Brain microvascular endothelial cell (primary cell): ENCODE data around the gene VPS13C.

Source experiments
- DNase-seq: peaks from one replicate; pipeline ENCODE4 v3.0.0-alpha.2; 2020
- H3K27ac ChIP-seq: fragments of 250-450 bp; sonication (Bioruptor Pico); 2 replicates; pipeline ENCODE4 v1.5.1; 2020; ENCODE audit warnings: mild to moderate bottlenecking, moderate library complexity
- H3K27me3 ChIP-seq: fragments of 250-450 bp; sonication (Bioruptor Pico); replicated peaks from 2 replicates; pipeline ENCODE4 v1.5.1; 2020; ENCODE audit warnings: mild to moderate bottlenecking
- H3K36me3 ChIP-seq: fragments of 250-450 bp; sonication (Bioruptor Pico); replicated peaks from 2 replicates; pipeline ENCODE4 v1.5.1; 2020; ENCODE audit warnings: mild to moderate bottlenecking
- H3K4me3 ChIP-seq: 2 replicates; pipeline ENCODE4 v1.5.1; 2011; ENCODE audit warnings: low read depth, mild to moderate bottlenecking, control low read depth, low read length, moderate library complexity
- CTCF ChIP-seq: IDR thresholded peaks from 2 replicates; pipeline ENCODE4 v1.5.1; 2011; ENCODE audit warnings: low read depth, mild to moderate bottlenecking, moderate library complexity, low read length, control low read depth, inconsistent platforms; ENCODE audit errors: missing control alignments
- in situ Hi-C: cut with HindIII; loops from 2 replicates; pipeline ENCODE4 v1.10.0; 2017; ENCODE audit warnings: low sequenced_read_pairs, low pct_ligation_motif_present

Gene VPS13C

GRCh38 chr15:62060113-62060895 is at the start of gene VPS13C:
Gene VPS13C, minus strand, starts transcription at chr15:62060447. Its CDS starts 73 bp downstream, at chr15:62060374.
- no peaks in the 10 kb centered on the region for H3K36me3 ChIP-seq
- H3K27ac ChIP-seq: peak within 1 kb of the TSS; percentile 68
- in situ Hi-C loops: no loop called here
- H3K27me3 ChIP-seq: no peaks in the 10 kb centered on the region
- peak within 1 kb of the TSS; percentile 90 for H3K4me3 ChIP-seq
- peak; percentile 91 for DNase-seq
- TF ChIP-seq CTCF: peak; percentile 85

GRCh38 chr15:62109437-62109836 is 49.2 kb upstream of the VPS13C start:
- in situ Hi-C loops: no loop called here
- no peak for TF ChIP-seq CTCF
- DNase-seq: no peak

GRCh38 chr15:62108411-62108810 is 48.2 kb upstream of the VPS13C start:
- DNase-seq: no peak
- H3K36me3 ChIP-seq: no peaks in the 10 kb centered on the region
- in situ Hi-C loops: no loop called here
- no peak overlapping the region for H3K27ac ChIP-seq
- H3K4me3 ChIP-seq: no peak overlapping the region
- no peak for TF ChIP-seq CTCF
- no peaks in the 10 kb centered on the region for H3K27me3 ChIP-seq

More at GRCh38 chr15:62109437-62109836, 49.2 kb upstream of the VPS13C start:
- H3K27me3 ChIP-seq: no peaks in the 10 kb centered on the region
- no peaks in the 10 kb centered on the region for H3K36me3 ChIP-seq
- no peak overlapping the region for H3K4me3 ChIP-seq
- H3K27ac ChIP-seq: no peak overlapping the region

DNA sequence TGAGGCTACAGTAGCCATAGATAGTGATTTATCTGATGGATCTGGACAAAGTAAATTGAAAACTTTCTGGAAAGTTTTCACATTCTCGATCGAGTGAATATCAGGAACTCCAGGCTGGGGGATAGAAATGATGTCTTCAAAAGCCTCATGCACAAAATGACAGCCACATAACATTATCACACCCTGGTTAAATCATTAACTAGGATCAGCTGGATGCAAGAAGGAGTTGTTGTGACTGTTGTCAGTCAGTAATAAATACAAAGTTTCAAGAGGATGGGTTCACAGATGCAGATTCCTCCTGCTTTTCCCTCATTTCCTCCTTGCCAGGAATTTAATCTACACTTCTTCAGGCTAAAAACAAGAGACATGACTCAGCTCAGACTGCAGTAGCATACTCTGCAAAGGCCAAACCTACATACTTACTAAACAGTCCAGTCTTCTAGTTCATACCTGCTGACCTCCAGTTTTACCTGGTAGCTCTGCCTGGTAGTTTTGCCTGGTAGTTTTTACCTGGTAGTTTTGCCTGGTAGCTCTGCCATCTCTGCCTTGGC is 47.4 kb upstream of the VPS13C start:
- Histone ChIP-seq H3K4me3 (no peak overlapping the region), H3K27me3 (no peaks in the 10 kb centered on the region), H3K36me3 (no peaks in the 10 kb centered on the region), H3K27ac (no peak overlapping the region)
- in situ Hi-C loops: no loop called here
- no peak for TF ChIP-seq CTCF
- no peak for DNase-seq

DNA sequence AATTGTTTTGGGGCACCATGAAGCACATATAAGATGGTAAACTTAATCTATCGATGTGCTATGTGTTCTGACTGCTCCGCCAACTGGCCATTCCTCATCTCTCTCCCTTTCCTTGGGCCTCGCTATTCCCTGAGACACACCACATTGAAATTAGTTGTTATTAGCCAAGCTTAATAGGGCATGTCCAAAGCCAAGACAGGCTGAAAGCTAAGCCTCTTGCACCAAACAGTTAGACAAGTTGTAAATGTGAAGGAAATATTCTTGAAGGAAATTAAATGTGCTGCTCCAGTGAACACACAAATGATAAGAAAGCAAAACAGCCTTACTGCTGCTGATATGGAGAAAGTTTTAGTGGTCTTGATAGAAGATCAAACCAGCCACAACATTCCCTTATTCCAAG is 45.8 kb upstream of the VPS13C start:
- Histone ChIP-seq H3K36me3 (no peaks in the 10 kb centered on the region), H3K27me3 (no peaks in the 10 kb centered on the region), H3K4me3 (no peak overlapping the region), H3K27ac (no peak overlapping the region)
- in situ Hi-C loops: no loop called here
- DNase-seq: no peak
- TF ChIP-seq CTCF: no peak
